TTC549 (cell line): ENCODE results near the gene PROZ.
"Not testable (repeated sequence)": the region's sequence is repeated elsewhere in the genome, so short reads cannot be mapped to it uniquely, and the experiment has no call there.

ENCODE experiments used
- FAIRE-seq: peaks from 2 replicates; lab custom pipeline; 2012; peaks lifted over from hg19 to GRCh38; lab: Jason Lieb, UNC

PROZ gene, protein sequence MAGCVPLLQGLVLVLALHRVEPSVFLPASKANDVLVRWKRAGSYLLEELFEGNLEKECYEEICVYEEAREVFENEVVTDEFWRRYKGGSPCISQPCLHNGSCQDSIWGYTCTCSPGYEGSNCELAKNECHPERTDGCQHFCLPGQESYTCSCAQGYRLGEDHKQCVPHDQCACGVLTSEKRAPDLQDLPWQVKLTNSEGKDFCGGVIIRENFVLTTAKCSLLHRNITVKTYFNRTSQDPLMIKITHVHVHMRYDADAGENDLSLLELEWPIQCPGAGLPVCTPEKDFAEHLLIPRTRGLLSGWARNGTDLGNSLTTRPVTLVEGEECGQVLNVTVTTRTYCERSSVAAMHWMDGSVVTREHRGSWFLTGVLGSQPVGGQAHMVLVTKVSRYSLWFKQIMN

DNA sequence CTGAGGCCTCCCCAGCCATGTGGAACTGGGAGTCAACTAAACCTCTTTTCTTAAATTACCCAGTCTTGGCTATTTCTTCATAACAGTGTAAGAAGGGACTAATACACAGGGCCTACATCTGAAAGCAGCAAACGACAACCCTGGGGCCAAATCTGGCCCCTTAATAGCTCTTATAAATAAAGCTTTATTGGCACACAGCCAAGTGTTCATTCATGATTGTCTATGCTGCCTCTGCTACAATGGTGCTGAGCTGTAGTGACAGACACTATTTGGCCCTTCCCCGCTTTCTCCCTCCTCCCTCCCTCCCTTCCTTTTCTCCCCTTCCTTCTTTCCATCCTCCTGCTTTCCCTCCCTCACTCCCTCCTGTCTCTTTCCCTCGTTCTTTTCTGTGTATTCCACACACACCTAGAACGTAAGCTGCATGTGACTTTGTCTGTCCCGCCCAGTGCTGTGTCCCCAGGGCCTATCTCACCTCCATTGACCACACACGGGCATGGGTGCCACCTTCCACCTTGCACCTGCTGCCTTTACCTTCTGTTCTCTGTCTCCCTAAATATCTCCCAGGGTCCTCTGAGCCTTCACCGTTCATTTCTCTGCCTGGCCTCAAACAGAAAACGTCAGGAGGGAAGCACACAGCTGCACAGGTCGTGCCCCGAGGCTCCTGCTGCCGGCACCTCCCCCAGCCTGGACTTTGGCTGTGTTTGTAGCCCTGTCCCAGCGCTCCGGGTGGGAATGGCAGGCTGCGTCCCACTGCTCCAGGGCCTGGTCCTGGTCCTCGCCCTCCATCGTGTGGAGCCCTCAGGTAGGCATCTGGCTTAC lies at the start of gene PROZ:
TSS of gene PROZ (plus strand) at position 720 of the 819 bp plus-strand sequence. CDS start at position 733, 13 bp downstream.
- FAIRE-seq, result no peak

DNA sequence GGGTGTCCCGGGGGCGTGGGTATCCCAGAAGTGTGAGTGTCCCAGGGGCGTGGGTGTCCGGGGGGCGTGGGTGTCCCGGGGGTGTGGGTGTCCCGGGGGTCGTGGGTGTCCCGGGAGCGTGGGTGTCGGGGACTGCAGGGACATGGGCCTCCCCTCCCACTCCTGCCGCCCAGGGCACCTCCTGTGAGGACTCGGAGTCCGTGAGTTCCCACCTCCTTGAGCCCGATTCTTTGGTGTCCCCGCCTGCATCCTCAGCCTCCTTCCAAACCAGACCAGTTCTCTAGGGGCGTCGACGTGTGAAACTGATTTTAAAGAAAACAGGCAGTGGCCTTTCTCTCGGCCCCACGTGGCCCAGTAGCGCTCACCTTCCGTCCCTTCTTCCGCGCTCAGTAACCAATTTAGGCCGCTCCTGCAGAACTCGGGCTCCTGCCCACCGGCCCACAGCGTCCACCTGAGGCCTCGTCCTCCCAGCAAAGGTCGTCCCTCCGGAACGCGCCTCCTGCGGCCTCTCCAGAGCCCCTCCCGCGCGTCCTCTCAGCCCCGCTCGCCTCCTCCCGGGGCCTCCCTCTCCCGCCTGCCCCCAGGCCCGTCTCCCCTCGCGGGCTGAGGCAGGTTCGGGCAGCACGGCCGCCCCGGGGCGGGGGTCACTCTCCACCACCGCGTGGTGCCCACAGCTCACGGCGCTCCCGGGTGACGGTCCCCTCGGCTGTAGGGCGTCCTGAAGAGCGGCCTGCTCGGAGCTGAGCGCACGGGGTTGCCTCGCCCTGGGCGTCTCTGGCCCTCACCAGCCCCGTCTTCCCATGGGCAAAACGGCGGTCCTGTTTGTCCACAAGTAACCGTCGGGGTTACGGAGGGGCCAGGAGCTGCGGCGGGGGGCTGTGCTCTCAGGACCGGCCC lies 49.0 kb upstream of the PROZ start:
- FAIRE-seq, result no peak

DNA sequence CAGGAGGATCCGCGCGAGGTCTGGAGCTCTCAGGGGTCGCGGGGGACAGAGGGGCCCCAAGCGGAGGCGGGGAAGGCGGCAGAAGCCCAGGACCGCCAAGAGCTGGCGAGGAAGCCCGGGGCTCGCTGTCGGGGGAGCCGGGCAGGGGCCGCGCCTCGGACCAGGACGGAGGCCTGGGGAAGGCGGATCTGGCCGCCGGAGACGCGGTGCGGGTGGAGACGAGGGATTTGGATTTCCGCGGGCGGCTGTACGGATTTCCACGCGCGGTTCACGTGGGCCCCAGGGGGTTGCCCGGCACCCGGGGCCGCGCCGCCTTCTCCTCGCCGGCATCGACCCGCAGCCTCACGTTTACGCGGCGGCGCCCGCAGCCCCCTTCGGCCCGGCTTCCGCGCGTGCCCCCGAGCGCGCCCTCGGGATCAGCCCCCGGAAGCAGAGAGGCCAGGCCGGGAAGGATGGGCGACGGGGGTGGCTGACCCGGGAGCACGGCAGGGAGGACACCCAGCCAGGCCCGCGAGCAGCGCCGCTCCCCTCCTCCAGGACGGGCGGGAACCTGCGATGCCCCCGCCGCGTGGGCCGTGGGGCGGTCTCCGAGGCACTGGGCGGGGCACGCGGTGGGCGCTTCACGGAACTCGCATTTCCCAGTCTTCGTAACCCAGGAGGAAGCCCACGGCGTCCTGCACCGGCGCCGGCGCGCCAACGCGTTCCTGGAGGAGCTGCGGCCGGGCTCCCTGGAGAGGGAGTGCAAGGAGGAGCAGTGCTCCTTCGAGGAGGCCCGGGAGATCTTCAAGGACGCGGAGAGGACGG lies 48.2 kb upstream of the PROZ start:
- FAIRE-seq, result no peak

DNA sequence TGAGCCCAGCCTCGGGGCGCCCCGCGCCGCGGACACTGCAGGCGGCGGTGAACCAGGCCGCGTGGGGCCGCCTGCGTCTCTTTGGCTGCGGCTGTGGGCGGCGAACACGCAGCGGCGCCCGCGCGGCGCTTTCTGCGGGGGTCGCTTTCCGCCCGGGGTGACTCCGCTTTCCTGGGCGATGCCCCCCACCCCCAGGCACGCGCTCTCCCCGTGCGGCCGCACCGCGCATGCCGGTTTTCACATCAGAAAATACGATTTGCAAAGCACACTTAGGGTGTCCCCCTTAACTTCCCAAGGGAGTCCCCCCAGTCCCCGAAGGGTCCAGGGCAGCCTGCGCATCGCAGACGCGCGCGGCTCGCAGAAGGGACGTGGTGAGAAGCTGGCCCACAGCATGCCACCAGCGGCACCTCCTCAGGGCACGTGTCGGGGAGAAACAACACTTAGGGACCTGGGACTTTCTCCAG lies 47.6 kb upstream of the PROZ start:
- no peak for FAIRE-seq

DNA sequence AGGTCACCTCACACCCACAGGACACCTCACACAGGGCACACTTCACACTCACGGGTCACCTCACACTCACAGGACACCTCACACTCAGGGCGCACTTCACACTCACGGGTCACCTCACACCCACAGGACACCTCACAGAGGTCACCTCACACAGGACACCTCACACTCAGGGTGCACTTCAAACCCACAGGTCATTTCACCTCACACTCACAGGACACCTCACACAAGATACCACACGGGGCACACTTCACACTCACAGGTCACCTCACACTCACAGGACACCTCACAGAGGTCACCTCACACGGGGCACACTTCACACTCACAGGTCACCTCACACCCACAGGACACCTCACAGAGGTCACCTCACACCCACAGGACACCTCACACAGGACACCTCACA lies 46.6 kb upstream of the PROZ start:
- not testable (repeated sequence) for FAIRE-seq

DNA sequence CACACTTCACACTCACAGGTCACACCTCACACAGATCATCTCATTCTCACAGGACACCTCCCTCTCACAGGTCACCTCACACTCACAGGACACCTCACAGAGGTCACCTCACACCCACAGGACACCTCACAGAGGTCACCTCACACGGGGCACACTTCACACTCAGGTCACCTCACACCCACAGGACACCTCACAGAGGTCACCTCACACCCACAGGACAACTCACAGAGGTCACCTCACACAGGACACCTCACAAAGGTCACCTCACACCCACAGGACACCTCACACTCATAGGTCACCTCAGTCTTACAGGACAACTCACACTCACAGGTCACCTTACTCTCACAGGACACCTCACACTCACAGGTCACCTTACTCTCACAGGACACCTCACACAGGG lies 46.0 kb upstream of the PROZ start:
- FAIRE-seq, result not testable (repeated sequence)

DNA sequence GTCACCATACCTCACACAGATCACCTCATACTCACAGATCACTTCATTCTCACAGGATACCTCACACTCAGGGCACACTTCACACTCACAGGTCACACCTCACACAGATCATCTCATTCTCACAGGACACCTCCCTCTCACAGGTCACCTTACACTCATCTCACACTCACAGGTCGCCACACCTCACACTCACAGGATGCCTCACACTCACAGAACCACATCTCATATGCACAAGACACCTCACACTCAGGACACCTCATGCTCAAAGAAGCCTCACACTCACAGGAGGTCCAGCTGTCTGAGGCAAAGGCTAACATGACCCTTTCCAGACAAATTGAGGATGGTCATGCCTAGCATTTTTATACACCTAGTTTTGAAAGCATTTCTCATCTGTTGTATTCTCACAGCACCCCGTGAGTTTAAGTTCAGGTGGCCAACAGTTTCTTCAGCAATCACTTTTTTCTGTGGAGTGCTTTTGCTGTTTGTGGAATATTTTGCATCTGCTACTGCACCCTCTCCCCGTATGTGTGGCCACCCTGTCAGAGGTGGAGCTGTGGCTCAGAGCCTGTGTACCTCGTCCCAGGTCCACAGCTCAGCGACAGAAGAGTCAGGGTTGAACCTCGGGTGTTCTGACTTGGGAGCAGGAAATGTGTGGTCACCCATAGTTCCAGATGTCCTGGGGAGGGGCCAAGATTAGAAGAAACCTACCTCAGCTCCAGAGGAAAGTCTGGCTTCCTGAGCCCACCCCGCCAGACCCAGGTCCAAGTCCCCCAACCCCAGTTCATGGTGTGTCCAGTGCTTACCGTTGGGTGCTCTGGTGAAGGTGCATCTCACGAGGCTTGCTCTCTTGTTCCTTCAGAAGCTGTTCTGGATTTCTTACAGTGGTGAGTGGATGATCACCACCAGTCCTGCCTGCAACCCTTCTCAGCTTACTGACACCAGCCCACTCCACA lies 45.3 kb upstream of the PROZ start:
- FAIRE-seq, result no peak

DNA sequence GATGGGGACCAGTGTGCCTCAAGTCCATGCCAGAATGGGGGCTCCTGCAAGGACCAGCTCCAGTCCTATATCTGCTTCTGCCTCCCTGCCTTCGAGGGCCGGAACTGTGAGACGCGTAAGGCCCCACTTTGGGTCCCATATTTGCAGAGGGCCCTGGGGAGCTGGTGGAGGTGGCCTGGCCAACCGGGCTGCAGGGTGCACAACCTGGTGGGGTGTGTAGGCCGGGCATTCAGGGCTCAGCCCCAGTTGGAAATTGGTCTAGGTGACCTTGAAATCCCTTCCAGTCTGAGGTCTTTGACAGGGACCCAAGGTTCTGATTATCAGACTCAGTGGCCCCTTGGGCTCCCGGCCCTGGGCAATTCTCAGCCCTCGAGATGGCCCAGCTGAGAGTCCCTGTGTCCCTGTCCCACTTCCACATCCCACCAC lies 44.6 kb upstream of the PROZ start:
- no peak for FAIRE-seq

DNA sequence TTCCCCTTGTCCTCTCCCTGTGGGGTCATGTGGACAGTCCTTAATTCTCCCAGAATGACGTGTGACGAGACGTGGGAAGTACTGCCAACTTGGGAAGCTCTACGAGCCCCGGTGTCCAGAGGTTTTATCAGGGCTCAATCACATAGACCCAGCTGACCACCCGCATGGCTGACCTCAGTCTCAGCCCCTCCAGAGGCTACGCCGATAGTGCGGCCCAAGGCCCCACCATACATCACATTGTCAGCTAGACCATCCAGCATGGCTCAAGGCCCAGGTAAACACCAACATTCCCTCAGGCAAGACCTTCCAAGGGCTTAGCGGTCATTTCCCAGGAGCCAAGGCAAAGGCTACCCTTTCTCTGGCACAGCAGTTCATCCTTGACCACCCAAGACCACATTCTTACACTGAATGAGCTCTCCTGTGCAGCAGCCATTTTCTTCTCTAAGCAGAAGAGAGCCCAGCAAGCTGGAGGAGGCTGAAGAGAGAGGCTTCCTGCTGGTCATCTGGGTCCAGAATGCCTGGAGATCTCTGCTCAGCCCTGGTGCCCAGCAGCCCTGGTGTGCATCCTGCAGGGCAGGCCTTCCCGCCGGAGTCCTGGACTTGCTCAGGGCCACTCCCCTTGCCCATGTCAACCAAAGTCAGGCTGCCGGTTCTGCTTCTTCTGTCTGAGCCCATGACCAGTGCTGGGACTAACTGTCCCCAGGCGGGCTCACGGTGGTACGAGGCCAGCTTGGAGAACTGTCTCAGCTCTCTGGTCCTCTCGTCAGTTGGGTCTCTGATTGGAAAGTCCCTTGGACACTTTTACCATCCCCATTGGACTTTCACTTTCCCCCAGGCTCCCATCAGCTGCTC lies 43.7 kb upstream of the PROZ start:
- no peak for FAIRE-seq

DNA sequence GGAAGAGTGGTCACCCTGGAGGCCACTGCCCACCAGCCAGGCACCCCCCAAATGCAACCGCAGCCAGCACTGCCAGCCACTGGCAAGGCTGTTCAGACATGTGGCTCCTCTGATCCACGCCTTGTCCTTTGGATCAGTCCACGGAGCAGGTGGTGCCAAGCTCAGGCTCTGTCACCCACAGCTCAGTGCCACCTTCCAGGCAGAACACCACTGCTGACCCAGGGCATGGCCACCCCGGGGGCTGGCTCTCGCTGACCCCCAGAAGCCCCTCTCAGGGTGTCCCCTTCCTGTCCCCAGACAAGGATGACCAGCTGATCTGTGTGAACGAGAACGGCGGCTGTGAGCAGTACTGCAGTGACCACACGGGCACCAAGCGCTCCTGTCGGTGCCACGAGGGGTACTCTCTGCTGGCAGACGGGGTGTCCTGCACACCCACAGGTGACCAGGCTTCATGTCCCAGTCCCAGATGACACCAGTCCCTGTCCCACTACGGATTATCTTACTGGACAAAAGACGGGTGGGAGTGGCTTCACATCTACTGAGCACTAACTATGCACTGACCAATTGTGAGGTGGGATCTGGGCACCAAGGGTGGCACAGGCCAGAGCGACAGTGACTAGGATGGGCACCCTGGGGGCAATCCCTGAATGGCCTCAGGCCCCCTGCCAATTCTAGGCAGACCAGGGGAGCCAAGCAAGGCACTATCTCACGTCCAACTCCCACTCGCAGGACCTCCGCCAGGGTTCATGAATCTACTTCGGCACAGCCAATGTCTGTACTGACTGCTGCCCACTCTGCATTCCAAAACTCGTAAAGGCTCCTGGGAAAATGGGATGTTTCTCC lies 42.9 kb upstream of the PROZ start:
- no peak for FAIRE-seq

DNA sequence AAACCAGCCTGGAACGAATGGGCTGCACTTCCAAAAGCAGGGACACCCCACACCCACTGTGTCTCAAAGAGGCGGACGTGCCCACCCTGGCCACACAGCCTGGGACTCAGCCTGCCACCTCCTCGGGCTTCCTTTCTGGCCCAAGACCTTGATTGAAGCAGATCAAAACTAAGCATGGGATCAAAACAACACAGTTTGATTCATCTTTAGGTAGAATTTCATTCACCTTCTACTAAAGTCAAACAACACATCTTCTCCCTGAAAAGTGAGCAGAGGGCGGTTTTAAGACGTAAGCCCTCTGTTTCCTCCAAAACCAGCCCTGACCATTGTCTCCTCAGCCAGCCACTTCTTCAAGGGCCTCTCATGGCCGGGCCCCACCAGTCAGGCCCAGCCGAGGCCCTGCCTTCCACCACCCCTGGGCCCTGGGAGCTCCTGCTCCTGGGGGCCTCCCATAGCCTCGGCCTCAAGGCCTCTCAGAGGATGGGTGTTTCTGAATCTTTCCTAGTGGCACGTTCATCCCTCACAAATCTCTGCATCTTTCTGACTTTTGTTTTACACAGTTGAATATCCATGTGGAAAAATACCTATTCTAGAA lies 42.1 kb upstream of the PROZ start:
- no peak for FAIRE-seq

DNA sequence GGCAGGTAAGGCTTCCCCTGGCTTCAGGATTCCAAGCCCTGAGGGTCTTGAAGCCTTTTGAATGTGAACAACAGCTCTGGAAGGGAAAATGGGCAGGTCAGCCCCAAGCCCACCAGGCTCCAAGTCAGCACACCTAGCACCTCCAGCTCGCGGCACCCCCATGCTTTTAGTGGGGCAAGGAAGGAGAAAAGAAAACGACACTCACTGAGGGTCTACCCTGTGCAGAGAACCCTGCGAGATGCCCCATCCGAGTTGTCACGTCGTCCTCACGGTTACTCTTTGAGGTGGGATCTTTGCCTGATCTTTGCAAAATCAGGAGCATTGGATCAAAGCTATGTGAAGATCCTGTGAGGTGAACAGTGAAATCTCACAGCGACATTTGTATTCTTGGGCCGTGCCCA lies 41.6 kb upstream of the PROZ start:
- FAIRE-seq, result no peak

DNA sequence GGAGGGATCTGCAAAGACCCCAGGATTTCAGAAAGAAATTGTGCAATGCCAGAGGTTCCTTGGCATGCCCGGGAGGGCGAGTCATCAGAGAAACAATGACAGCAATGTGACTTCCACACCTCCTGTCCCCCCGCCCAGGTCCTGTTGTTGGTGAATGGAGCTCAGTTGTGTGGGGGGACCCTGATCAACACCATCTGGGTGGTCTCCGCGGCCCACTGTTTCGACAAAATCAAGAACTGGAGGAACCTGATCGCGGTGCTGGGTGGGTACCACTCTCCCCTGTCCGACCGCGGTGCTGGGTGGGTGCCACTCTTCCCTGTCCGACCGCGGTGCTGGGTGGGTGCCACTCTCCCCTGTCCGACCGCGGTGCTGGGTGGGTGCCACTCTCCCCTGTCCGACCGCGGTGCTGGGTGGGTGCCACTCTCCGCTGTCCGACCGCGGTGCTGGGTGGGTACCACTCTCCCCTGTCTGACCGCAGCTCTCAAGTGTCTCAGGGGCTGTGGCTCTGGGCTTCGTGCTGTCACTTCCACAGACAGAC lies 41.0 kb upstream of the PROZ start:
- FAIRE-seq, result no peak

DNA sequence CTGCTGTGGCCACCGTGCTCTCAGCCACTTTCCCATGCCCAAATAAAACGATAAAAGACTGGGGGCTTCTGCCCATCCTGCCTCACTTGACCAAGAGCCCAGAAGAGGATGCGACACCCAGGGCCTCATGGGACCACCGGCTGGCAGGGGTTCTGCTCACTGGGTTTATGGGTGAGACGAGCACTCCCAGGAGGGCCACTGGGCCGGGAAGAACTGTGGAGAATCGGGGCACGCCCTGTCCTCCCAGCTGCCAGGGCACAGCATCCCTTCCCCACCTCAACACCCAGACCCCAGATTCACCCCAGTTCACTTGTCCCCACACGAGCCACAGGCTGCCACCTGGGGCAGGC lies 40.6 kb upstream of the PROZ start:
- no peak for FAIRE-seq

DNA sequence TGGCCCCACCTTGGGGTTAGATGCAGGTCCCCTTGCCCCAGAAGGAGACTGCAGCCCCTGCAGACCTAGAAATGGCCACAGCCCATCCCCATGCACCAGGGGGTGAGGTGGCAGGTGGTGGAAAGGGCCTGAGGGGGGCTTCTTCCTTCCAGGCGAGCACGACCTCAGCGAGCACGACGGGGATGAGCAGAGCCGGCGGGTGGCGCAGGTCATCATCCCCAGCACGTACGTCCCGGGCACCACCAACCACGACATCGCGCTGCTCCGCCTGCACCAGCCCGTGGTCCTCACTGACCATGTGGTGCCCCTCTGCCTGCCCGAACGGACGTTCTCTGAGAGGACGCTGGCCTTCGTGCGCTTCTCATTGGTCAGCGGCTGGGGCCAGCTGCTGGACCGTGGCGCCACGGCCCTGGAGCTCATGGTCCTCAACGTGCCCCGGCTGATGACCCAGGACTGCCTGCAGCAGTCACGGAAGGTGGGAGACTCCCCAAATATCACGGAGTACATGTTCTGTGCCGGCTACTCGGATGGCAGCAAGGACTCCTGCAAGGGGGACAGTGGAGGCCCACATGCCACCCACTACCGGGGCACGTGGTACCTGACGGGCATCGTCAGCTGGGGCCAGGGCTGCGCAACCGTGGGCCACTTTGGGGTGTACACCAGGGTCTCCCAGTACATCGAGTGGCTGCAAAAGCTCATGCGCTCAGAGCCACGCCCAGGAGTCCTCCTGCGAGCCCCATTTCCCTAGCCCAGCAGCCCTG lies 40.0 kb upstream of the PROZ start:
- FAIRE-seq, result no peak

DNA sequence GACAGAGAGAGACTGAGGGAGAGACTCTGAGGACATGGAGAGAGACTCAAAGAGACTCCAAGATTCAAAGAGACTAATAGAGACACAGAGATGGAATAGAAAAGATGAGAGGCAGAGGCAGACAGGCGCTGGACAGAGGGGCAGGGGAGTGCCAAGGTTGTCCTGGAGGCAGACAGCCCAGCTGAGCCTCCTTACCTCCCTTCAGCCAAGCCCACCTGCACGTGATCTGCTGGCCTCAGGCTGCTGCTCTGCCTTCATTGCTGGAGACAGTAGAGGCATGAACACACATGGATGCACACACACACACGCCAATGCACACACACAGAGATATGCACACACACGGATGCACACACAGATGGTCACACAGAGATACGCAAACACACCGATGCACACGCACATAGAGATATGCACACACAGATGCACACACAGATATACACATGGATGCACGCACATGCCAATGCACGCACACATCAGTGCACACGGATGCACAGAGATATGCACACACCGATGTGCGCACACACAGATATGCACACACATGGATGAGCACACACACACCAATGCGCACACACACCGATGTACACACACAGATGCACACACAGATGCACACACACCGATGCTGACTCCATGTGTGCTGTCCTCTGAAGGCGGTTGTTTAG lies 39.2 kb upstream of the PROZ start:
- no peak for FAIRE-seq

DNA sequence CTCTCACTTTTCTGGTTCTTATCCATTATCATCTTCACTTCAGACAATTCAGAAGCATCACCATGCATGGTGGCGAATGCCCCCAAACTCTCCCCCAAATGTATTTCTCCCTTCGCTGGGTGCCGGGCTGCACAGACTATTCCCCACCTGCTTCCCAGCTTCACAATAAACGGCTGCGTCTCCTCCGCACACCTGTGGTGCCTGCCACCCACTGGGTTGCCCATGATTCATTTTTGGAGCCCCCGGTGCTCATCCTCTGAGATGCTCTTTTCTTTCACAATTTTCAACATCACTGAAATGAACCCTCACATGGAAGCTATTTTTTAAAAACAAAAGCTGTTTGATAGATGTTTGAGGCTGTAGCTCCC lies 38.6 kb upstream of the PROZ start:
- FAIRE-seq, result no peak
